ENCODE measurements around the gene KAT6B. TPM values are rescaled to one million over a fixed set of nuclear protein-coding genes. Genes with fewer than 3 reads are reported as not detected.

The KAT6B gene
- total and polyA plus RNA-seq, 2 of the 8 experiments (the other 6 are each of a cell fraction or from before 2014, with no cell fraction given), result 7.3 to 30.8 TPM

DNA sequence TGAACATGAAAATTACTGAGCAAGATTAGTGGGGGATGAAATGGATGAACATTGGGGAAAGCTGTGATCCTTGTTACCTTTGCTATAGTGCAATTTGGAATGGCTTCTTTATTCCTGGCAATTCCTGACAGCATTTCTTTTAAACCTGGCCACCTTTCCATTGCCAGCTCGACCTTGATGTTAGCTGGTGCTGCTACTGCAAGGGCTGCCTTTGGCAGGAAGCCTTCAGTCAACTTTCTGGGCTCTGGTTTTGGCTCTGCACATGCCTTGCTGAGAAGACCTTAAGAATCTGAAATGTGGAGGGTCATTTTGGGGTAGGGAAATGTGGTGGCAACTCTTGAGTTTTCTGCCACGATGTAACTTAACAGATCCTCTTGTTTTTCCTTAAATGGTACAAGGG is 64.7 kb downstream of the KAT6B start:
- peaks cover 0 to 22% of the 10 kb centered on the region in 2 experiments; a peak in 2 of 4 replicates for H3K79me2 ChIP-seq (ENCODE audit: control insufficient read depth in 1 of 2, insufficient read depth in 2 of 2, low read length in 2 of 2)
- H3K27me3 ChIP-seq (replicated peaks in 1 of 4; ENCODE audit: control insufficient read depth in 3 of 4, extremely low read depth in 1 of 4, insufficient read depth in 3 of 4, low read length in 3 of 4), result no peaks in the 10 kb centered on the region
- no peak overlapping the region for H2BK15ac ChIP-seq (ENCODE audit: low read length)
- no peak overlapping the region for H3K18ac ChIP-seq (ENCODE audit: extremely low read depth, low read length)
- FAIRE-seq (no peak), DNase-seq (ENCODE audit: low read depth in 1 of 2, low spot score in 2 of 2) (no peak)
- H3K36me3 ChIP-seq (ENCODE audit: control insufficient read depth in 2 of 4, insufficient read depth in 4 of 4, low read length in 3 of 4), result no peaks in the 10 kb centered on the region
- no peak overlapping the region for H2AFZ ChIP-seq (ENCODE audit: low read length)
- no peak overlapping the region for H3K27ac ChIP-seq (ENCODE audit: low read depth, low read length)
- peaks cover 0 to 2% of the 10 kb centered on the region in 2 experiments for H4K20me1 ChIP-seq (replicated peaks in 1 of 2; ENCODE audit: control insufficient read depth in 1 of 2, insufficient read depth in 2 of 2, low read length in 2 of 2)
- H2AK5ac ChIP-seq (ENCODE audit: low read depth, low read length), result no peak overlapping the region
- no peak overlapping the region for H3K56ac ChIP-seq (replicated peaks; ENCODE audit: insufficient read length, low read depth, low read length)
- H2BK120ac ChIP-seq (replicated peaks; ENCODE audit: low read depth, low read length), result no peak overlapping the region
- H4K5ac ChIP-seq (ENCODE audit: insufficient read length, low read depth, low read length), result no peak overlapping the region
- no peak overlapping the region for H2BK12ac ChIP-seq (ENCODE audit: low read depth, low read length)
- H4K8ac ChIP-seq (ENCODE audit: extremely low read depth, insufficient read depth, low read length), result no peak overlapping the region
- H3K9me3 ChIP-seq (ENCODE audit: insufficient read depth in 2 of 2, low read depth in 1 of 2, low read length in 1 of 2), result no peaks in the 10 kb centered on the region
- H4K91ac ChIP-seq (replicated peaks; ENCODE audit: insufficient read length, low read length), result no peak overlapping the region
- H3K23me2 ChIP-seq (ENCODE audit: low read depth, low read length), result no peaks in the 10 kb centered on the region; the same call in 1 of the 2 replicates
- H3K14ac ChIP-seq (ENCODE audit: insufficient read length), result no peak overlapping the region
- H3K4me2 ChIP-seq (ENCODE audit: insufficient read depth in 1 of 2, low read depth in 2 of 2, low read length in 2 of 2), result no peak overlapping the region
- no peak overlapping the region for H3K23ac ChIP-seq (ENCODE audit: insufficient read length)
- no peaks in the 10 kb centered on the region for H3K4me1 ChIP-seq (replicated peaks in 1 of 4; ENCODE audit: control insufficient read depth in 3 of 4, insufficient read depth in 4 of 4, low read length in 3 of 4)
- no peak overlapping the region for H3K4ac ChIP-seq (replicated peaks; ENCODE audit: insufficient read length, low read depth, low read length)
- ChIA-PET POLR2A (ENCODE audit: partially characterized antibody) (no interaction called here), CTCF (ENCODE audit: partially characterized antibody) (interaction anchor here (0.9 to 2.7 kb wide), 2 partner anchors 13 to 333 kb away, joined by 3 to 8 read pairs; no protein-coding TSS in a partner anchor)
- no peak overlapping the region for H2BK5ac ChIP-seq (ENCODE audit: low read depth, low read length)
- WGBS, 2 experiments (ENCODE audit: extremely low coverage in 1 of 2, insufficient coverage in 1 of 2, insufficient read length in 1 of 2, insufficient replicate concordance in 2 of 2, low coverage in 1 of 2, low lambda C conversion rate in 2 of 2, missing lambda C conversion rate in 1 of 2), result 82% methylated on average over 2 of the region's 2 CpGs; no CpG with 5 or more reads in 1 of the 2 experiments
- H3K9ac ChIP-seq (replicated peaks in 1 of 4; ENCODE audit: extremely low read depth in 1 of 4, low read depth in 3 of 4, low read length in 3 of 4), result no peak overlapping the region; a peak in 1 of 7 replicates
- H3K79me1 ChIP-seq (ENCODE audit: low read depth, low read length), result no peaks in the 10 kb centered on the region; the same call in 1 of the 2 replicates
- no peak overlapping the region for H3K4me3 ChIP-seq (ENCODE audit: extremely low read depth in 1 of 4, insufficient read depth in 2 of 4, low read depth in 3 of 4, low read length in 4 of 4)
- no peak overlapping the region for H2BK20ac ChIP-seq (ENCODE audit: low read length)
- TF ChIP-seq SAP30 (IDR thresholded peaks at IDR 0.05; ENCODE audit: insufficient read depth, insufficient replicate concordance, low read length), result no peak
- TF ChIP-seq POLR2A (IDR thresholded peaks at IDR 0.05; ENCODE audit: control extremely low read depth in 1 of 2, low read depth in 2 of 2, low read length in 2 of 2), result no peak
- TF ChIP-seq GTF2F1 (IDR thresholded peaks at IDR 0.05; ENCODE audit: borderline replicate concordance, low read depth, low read length), result no peak
- no peak for TF ChIP-seq KDM5A (IDR thresholded peaks at IDR 0.05; ENCODE audit: low read length)
- no peak for TF ChIP-seq ASH2L (IDR thresholded peaks at IDR 0.05; ENCODE audit: low read length)
- TF ChIP-seq TBP (IDR thresholded peaks at IDR 0.05; ENCODE audit: low read depth, low read length), result no peak
- TF ChIP-seq SUZ12 (IDR thresholded peaks at IDR 0.05; ENCODE audit: low read length), result no peak
- no peak for TF ChIP-seq SP1 (IDR thresholded peaks at IDR 0.05; ENCODE audit: low read depth, low read length)
- TF ChIP-seq EP300 (IDR thresholded peaks at IDR 0.05; ENCODE audit: borderline replicate concordance in 1 of 2, low read depth in 2 of 2, low read length in 2 of 2), result no peak
- no peak for TF ChIP-seq NANOG (IDR thresholded peaks at IDR 0.05; ENCODE audit: insufficient read depth, low read depth, low read length, poor library complexity, severe bottlenecking)
- no peak for TF ChIP-seq HDAC2 (IDR thresholded peaks at IDR 0.05; ENCODE audit: borderline replicate concordance in 1 of 2, low read depth in 2 of 2, low read length in 2 of 2)
- no peak for TF ChIP-seq SP4 (IDR thresholded peaks at IDR 0.05; ENCODE audit: low read length)
- no peak for TF ChIP-seq SIX5 (IDR thresholded peaks at IDR 0.05; ENCODE audit: low read depth, low read length)
- TF ChIP-seq BACH1 (IDR thresholded peaks at IDR 0.05; ENCODE audit: low read length), result no peak
- TF ChIP-seq HDAC6 (IDR thresholded peaks at IDR 0.05; ENCODE audit: low read depth, low read length), result no peak

Measured in H1 (cell line).